Stimulated activated CD4-positive, alpha-beta T cell treated with anti-CD3 and anti-CD28 coated beads, Interleukin-12 subunit alpha, Interleukin-12 subunit beta, amount 100 ng/mL, for 48 hours (primary cell): ENCODE results near the gene RASA4B.
A peak's percentile ranks its signal among the peaks of the same experiment; 100 is the strongest.

ENCODE experiments used
- DNase-seq, 3 donors: peaks; one replicate each; pipeline ENCODE4 v3.0.0-alpha.2; 2020; ENCODE audit warnings: low read depth in 2 of 3, low spot score in 1 of 3

Gene RASA4B

GRCh38 chr7:102454468-102454867 lies 63.1 kb downstream of the RASA4B start:
- no peak for DNase-seq

- no peak for DNase-seq
Observed at GRCh38 chr7:102453319-102453718, 64.3 kb downstream of the RASA4B start.

GRCh38 chr7:102452451-102452850 lies 65.1 kb downstream of the RASA4B start:
- DNase-seq: no peak

GRCh38 chr7:102451371-102452054 lies 66.1 kb downstream of the RASA4B start:
- DNase-seq: no peak

- DNase-seq: peak in 1 of 3 donors; percentile 40
Observed at GRCh38 chr7:102450242-102450641, 67.3 kb downstream of the RASA4B start.

GRCh38 chr7:102449136-102449535 lies 68.4 kb downstream of the RASA4B start:
- DNase-seq: no peak

GRCh38 chr7:102447311-102447710 lies 70.3 kb downstream of the RASA4B start:
- no peak for DNase-seq

GRCh38 chr7:102446387-102447156 lies 71.0 kb downstream of the RASA4B start:
- no peak for DNase-seq

- no peak for DNase-seq
Observed at GRCh38 chr7:102445674-102446071, 71.9 kb downstream of the RASA4B start.

- no peak for DNase-seq
Observed at GRCh38 chr7:102444961-102445673, 72.5 kb downstream of the RASA4B start.

- DNase-seq: no peak
Observed at GRCh38 chr7:102439963-102440795, 77.4 kb downstream of the RASA4B start.

- DNase-seq: no peak
Observed at GRCh38 chr7:102436118-102436517, 81.5 kb downstream of the RASA4B start.

- DNase-seq: no peak
Observed at GRCh38 chr7:102434039-102434486, 83.5 kb downstream of the RASA4B start.

- DNase-seq: peak; percentile 62 to 81 (median 67)
Observed at GRCh38 chr7:102433219-102434038, 84.1 kb downstream of the RASA4B start, which contains the start of gene ORAI2. Gene ORAI2 (plus strand): TSS chr7:102433575. CDS start chr7:102438957, 5,382 bp downstream.
